H54 (cell line): ENCODE results near the gene HES4.
A peak's percentile ranks its signal among the peaks of the same experiment; 100 is the strongest.
"Not testable (repeated sequence)": the region's sequence is repeated elsewhere in the genome, so short reads cannot be mapped to it uniquely, and the experiment has no call there.

Experiments used
- DNase-seq: peaks from one replicate; pipeline ENCODE4 v3.0.0; 2011; ENCODE audit warnings: low spot score, mixed read lengths; ENCODE audit not compliant: insufficient read length
- FAIRE-seq: peaks from 3 replicates; lab custom pipeline; 2011; peaks lifted over from hg19 to GRCh38; lab: Jason Lieb, UNC
- POLR2A ChIP-seq: IDR thresholded peaks from 2 replicates; pipeline ENCODE4 v1.6.1; 2011; ENCODE audit warnings: low read depth, mild to moderate bottlenecking, low read length

The HES4 gene

DNA sequence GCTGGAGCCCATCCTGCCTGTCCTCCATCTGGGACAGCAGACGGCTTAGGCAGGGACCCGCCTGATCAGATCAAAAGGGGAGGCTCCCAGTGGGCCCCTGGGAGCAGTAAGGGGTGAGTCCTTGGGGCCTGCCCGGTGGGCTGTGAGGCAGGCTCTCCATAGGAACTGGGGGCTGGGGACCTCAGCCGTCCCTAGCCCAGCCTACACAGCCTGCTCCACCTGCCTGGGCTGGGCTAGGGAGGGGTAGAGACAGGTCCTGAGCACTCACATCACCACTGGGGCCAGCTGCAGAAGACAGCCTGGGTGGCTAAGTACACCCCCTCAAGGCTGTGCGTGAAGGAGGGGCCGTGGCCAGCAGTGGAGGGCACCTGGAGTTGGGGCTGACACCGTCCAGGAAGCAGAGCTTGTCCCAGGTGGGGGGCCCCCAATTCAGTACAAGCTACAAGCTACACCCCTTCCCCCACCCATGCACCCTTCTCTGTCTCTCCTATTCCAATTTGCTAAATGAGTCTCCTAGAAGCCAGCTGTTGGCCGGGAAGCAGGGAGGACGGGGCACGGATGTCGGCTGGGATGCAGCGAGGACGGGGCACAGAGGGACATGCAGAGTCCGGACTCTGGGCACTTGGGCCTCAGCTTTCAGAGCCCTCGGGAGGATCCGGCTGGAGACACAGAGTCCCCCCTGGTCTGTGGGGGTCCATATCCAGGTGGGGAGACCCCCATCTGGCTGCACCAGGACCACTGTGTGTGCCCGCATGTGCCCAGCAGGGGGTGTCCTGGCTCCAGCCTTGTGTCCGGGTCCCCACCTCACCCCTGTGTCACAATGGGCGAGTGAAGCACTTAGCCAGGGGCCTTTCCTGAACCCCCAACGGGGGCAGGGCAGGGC is 15.1 kb upstream of the HES4 start:
- TF ChIP-seq POLR2A: no peak
- no peak for DNase-seq

DNA sequence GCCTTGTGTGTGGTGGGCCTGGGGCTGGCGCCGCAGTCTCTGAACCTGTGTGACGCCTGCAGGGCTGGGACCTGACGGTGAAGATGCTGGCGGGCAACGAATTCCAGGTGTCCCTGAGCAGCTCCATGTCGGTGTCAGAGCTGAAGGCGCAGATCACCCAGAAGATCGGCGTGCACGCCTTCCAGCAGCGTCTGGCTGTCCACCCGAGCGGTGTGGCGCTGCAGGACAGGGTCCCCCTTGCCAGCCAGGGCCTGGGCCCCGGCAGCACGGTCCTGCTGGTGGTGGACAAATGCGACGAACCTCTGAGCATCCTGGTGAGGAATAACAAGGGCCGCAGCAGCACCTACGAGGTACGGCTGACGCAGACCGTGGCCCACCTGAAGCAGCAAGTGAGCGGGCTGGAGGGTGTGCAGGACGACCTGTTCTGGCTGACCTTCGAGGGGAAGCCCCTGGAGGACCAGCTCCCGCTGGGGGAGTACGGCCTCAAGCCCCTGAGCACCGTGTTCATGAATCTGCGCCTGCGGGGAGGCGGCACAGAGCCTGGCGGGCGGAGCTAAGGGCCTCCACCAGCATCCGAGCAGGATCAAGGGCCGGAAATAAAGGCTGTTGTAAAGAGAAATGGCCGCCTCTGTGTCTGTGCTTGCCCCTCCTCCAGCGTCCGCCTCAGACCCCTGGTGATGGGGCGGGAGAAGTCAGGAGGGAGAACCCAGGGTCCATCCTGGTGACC is 14.2 kb upstream of the HES4 start:
- DNase-seq: no peak
- no peak for TF ChIP-seq POLR2A
- no peak for FAIRE-seq

More for the DNA sequence above, 15.1 kb upstream of the HES4 start:
- FAIRE-seq: no peak

DNA sequence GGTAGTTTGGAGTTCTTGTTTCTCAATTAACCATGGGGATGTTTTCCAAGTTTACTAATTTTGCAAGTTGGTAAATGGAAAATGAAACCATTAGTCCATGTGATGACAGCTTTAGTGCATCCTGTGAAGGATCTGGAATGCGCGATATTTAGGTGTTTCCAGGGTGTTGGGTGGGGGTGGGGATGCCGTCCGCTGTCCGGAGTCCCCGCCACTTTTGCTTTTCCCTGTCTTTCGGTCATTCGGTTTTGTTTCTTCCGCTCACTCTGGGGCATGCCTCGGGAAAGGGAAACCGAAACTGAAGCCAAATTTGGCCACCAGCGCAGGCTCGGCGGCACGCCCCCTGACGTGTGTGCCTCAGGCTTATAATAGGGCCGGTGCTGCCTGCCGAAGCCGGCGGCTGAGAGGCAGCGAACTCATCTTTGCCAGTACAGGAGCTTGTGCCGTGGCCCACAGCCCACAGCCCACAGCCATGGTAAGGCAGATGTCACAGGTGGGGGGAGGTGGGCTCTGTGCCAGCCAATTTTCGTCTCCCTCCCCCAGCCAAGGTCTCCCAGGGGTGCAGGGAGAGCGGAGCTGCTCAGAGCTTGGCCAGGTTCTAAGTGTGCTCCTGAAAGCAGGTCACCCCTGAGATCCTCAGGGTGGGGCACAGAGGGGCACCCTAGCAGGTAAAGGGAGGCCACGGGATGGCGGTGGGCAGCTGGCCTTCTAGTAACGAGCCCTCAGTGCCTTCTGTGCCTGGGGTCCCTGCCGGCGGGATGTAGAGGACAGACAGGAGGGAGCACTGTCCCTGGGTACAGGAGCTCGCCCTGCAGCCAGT is 13.4 kb upstream of the HES4 start, which contains the start of gene ISG15:
Gene ISG15 (plus strand): TSS at position 393 of the 817 bp plus-strand sequence. CDS start 77 bp downstream, at position 470.
- TF ChIP-seq POLR2A: peak; percentile 41; the same call in 1 of the 2 replicates
- DNase-seq (peak; percentile 65), FAIRE-seq (no peak)

DNA sequence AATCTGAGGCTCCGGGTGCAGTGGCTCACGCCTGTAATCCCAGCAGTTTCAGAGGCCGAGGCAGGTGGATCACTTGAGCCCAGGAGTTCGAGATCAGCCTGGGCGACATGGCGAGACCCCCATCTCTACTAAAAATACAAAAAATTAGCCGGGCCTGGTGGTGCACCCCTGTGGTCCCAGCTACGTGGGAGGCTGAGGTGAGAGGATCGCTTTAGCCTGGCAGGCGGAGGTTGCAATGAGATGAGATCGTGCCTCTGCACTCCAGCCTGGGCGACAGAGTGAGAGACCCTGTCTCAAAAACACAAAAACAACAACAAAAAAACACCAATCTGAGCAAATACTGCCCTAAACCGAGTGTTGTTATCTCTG is 12.8 kb upstream of the HES4 start:
- FAIRE-seq, DNase-seq: not testable (repeated sequence)

DNA sequence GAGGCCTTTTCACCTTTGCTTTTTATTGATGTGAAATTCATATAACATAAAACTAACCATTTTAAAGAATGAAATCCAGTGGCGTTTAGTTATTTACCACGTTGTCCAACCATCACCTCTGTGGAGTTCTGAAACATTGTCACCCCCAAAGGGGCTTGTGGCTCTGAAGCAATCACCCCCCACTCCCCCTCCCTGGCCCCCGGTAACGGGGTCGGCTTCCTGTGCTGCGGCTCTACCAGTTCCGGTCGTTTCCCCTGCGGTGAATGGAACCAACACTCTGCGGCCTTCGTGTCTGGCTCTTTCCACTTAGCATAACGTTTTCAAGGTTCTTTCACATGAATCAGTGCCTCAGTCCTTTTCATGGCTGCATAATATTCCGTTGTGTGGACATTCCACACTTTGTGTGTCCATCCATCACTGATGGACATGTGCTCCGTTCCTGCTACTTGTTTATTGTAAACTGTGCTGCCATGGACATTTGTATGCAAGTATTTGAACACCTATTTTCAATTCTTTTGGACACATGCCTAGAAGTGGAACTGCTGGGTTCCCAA is 11.6 kb upstream of the HES4 start:
- DNase-seq (no peak), FAIRE-seq (no peak)
- no peak for TF ChIP-seq POLR2A

DNA sequence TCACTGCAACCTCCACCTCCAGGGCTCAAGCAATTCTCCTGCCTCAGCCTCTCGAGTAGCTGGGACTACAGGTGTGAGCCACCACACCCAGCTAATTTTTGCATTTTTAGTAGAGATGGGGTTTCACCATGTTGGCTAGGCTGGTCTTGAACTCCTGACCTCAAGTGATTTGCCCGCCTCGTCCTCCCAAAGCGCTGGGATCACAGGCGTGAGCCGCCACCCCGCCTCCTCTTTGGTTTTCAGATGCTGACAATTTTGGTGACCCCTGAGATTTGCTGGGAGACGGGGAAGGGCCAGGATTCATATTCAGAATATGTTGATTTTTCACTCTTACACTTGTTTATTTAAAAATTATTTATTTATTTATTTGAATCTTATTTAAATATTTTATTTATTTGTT is 10.2 kb upstream of the HES4 start:
- DNase-seq, FAIRE-seq: not testable (repeated sequence)

DNA sequence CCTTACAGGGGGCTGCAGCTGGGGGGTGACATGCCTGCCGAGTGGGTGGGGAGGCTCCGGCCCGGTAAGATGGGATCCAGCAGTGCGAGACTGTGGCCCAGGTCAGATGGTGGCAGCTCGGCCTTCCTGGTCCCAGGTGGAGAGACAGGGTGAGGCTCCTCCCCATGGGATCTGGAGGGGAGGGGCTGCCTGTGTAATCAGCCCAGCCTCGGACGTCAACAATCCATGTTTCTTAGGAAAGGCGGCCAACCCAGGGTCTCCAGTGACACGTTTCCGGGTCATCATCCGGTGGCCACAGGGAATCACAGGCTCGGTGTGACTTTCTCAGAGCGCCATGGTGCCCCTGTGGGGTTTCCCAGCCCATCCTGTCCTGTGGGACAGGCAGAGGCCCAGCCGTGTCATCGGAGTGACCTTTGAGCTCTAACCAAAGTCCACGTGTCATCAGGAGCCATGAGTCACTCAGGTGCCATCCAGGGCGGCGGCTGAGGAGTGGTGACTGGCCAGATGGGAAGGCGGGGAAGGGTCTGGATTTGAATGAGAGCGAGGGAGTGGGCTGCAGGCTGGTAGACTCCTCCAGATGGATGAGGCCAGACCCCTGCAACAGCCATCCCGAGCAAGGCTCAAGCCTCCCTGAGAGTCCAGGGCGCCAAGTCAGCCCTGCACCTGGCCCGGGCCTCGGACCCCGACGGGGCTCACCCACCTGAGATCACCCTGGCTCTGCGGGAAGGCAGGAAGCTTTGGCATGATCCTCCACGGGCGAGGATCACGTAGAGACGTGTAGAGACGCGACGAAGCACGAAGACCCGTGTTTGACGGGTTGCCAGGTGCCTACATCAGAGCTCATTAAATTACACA is 6.6 kb upstream of the HES4 start:
- no peak for TF ChIP-seq POLR2A
- FAIRE-seq: no peak
- DNase-seq: no peak

DNA sequence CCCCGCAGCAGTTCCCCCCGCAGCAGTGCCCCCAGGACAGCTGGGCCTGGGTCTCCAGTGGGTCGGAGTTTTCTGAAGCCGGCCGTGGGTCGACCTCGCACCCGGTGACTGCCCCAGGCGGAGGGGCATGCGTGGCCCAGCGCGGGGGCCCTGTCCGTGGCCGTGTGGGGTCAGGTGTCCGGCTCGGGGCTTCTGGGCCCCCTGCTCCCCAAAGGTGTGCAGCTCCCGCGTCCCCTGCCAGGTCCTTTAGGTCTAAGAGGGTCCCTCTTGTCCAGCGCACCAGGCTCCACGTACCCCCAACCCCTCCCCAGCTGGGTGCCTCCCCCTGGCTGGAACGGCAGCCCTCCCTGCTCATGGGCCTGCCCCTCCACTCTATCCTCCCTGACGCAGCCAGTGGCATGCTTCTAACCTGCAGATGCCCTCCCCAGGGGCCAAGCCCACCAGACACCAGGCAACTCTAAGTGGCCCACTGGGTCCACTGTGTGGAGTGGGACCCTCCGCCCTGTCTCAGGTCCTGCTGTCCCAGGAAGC is 5.9 kb upstream of the HES4 start:
- TF ChIP-seq POLR2A: no peak
- no peak for FAIRE-seq
- no peak for DNase-seq

DNA sequence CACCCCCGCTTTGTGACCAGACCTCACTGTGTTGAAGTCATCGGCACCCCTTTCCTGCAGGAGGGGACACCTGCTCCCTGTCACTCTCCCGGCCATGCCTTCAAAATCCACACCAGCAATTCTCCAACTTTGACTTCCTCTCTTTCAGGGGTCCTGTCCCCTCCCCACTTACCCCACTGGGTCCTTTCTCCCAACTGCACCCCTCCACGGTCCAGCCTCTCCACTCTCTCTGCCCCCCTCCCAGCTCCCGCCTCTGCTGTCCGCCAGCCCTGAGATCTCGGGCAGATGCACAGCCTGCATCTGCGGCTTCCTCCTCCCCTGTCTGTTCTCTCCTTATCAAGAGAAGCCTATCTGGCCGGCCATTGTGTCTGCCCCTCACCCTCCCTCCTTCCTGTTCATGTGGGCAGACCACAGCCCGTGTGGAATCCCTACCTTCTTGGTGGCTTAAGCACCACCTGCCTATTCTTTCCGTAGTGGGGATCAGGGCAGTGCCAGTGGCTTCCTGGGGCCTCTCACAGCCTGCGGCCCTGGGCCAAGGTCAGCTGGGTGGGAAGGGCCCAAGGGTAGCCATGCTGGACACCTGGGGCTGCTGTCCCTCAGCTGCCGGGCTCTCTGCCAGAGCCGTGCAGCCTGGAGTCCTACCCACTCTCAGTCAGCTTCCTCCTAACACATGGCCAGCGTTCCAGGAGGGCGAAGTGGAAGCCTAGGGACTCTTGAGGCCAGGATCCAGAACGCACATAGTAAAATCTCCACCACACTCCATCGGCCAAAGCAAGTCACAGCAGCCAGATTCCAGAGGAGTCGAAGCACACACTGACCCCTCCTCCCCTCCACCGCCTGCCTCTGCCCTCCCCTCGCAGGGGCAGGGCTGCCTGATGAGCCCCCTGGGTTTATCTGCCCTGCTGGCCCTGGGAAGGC is 5.1 kb upstream of the HES4 start:
- no peak for FAIRE-seq
- no peak for DNase-seq
- no peak for TF ChIP-seq POLR2A

DNA sequence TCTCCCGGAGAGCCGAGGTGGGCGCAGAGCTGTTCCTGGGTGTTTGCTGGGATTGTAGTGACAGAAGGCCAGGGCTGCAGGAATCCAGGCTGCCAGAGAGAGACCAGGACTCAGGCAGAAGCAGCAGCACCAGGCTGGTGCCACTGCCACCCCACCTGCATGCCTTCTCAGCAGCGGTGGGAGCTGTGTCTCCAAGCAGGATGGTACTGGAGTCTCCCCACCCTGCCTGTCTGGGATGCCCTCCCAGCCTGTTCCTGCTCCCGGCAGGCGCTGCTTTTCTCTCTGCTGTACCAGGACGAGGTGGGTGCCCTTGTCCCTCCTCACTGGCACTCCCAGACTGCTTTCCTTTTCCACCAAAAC is 4.5 kb upstream of the HES4 start:
- DNase-seq (no peak), FAIRE-seq (no peak)
- no peak for TF ChIP-seq POLR2A

DNA sequence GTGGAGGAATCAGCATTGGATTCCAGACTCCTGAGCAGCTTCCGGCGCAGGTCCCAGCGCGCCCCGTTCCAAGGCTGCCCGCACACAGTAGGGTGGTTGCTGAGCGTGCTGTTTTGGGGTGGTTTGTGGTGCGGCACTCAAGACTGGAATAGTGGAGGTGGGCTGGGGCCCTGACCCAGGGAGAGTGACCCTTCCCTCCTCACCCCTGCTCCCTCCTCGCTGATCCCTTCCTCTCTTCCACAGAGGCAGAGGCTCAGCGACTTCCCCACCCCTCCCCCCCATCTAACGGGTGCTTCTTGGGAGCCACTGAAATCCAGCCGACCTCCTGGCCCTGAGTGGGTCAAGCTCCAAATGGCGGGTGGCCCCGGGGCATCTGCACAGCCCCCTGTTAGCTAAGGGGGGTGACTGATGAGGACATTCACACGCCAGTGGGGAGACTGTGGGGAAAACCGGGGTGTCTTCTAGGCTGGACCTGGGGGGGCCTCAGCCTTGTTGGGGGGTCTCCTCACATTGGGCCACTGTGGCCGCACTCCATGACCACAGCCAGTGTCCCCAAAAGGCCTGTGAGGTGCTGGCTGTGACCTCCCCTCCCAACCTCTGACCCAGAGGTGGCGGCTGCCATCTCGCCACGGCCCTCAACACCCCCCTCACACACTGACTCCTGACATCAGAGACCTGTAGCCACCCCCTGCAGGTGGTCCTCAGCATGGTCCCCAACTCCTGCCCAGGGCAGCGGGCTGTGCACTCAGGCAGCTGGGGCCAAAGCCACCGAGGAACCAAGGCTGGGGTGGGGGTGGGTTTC is 3.9 kb upstream of the HES4 start:
- FAIRE-seq (no peak), DNase-seq (no peak)
- no peak for TF ChIP-seq POLR2A
